ENCODE data around the gene ZFAND2B. TPM values are rescaled to one million over a fixed set of nuclear protein-coding genes. Genes with fewer than 3 reads are reported as not detected.

ZFAND2B gene
- total and polyA plus RNA-seq, 8 donors: 26.3 to 41.8 (median 36.0) TPM

- no peak within 1 kb of the TSS for H3K4me3 ChIP-seq
- peaks cover 0 to 38% of the 10 kb centered on the region in 2 donors for H3K36me3 ChIP-seq
- no peak for DNase-seq
- no peak within 1 kb of the TSS for H3K27ac ChIP-seq
- peaks cover 0 to 20% of the 10 kb centered on the region in 2 donors for H3K4me1 ChIP-seq
- no peak for ATAC-seq
- H3K9me3 ChIP-seq: no peaks in the 10 kb centered on the region
- no peaks in the 10 kb centered on the region for H3K27me3 ChIP-seq
- TF ChIP-seq, protein P1, sequence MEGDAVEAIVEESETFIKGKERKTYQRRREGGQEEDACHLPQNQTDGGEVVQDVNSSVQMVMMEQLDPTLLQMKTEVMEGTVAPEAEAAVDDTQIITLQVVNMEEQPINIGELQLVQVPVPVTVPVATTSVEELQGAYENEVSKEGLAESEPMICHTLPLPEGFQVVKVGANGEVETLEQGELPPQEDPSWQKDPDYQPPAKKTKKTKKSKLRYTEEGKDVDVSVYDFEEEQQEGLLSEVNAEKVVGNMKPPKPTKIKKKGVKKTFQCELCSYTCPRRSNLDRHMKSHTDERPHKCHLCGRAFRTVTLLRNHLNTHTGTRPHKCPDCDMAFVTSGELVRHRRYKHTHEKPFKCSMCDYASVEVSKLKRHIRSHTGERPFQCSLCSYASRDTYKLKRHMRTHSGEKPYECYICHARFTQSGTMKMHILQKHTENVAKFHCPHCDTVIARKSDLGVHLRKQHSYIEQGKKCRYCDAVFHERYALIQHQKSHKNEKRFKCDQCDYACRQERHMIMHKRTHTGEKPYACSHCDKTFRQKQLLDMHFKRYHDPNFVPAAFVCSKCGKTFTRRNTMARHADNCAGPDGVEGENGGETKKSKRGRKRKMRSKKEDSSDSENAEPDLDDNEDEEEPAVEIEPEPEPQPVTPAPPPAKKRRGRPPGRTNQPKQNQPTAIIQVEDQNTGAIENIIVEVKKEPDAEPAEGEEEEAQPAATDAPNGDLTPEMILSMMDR (IDR thresholded peaks at IDR 0.05): no peak
- intact Hi-C loops (cut with DNase I): loop anchor here (5.0 to 10.0 kb wide), 2 partner anchors 125 to 127 kb away; no protein-coding TSS in a partner anchor
These were observed 36.5 kb upstream of the ZFAND2B start, which contains the start of gene SLC23A3 for GRCh38 chr2:219169930-219170654. Gene SLC23A3, minus strand, starts transcription at chr2:219170029. Its CDS starts 45 bp downstream, at chr2:219169984.

DNA sequence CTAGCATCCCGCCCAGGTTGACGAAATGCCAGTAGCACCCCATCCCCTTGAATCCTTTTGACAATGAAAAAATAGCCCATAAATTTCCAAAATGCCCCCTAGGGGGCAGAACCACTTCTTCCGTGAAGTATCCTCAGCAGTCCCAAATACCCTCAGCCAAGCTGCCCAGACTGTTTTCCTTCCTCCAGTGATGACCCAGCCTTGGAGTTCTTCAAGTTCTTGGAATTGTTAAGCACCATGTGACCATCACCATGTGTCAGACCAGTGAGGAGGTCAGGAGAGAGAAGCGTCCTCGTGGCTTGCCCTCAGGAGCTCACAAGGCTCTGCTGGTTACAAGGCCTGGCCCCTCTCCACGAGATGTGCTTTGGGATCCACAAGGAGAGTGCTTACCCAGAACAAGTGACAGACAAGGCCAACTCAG is 35.3 kb upstream of the ZFAND2B start:
- Histone ChIP-seq H3K27ac (peak overlapping the region; percentile 10 to 51), H3K4me1 (peaks cover 10 to 31% of the 10 kb centered on the region in 2 donors), H3K36me3 (peaks cover 0 to 41% of the 10 kb centered on the region in 2 donors), H3K27me3 (no peaks in the 10 kb centered on the region), H3K9me3 (no peaks in the 10 kb centered on the region), H3K4me3 (no peak overlapping the region)
- DNase-seq (peak in 2 of 4 donors; percentile 14 to 37), ATAC-seq (peak; percentile 77)
- TF ChIP-seq, protein P1 (IDR thresholded peaks at IDR 0.05): peak; percentile 59 to 72
- intact Hi-C loops (cut with DNase I): loop anchor here in 1 of 2 donors (5.0 kb wide), 1 partner anchor 126 kb away; no protein-coding TSS in a partner anchor

- intact Hi-C loops (cut with DNase I): loop anchor here in 1 of 2 donors (5.0 kb wide), 1 partner anchor 125 kb away; no protein-coding TSS in a partner anchor
- no peaks in the 10 kb centered on the region for H3K27me3 ChIP-seq
- no peaks in the 10 kb centered on the region for H3K9me3 ChIP-seq
- TF ChIP-seq, protein P1 (IDR thresholded peaks at IDR 0.05): no peak
- no peak overlapping the region for H3K27ac ChIP-seq
- no peak for DNase-seq
- no peak overlapping the region for H3K4me3 ChIP-seq
- peaks cover 0 to 41% of the 10 kb centered on the region in 2 donors for H3K36me3 ChIP-seq
- no peak for ATAC-seq
- peaks cover 10 to 35% of the 10 kb centered on the region in 2 donors for H3K4me1 ChIP-seq
These were observed 34.1 kb upstream of the ZFAND2B start for GRCh38 chr2:219172231-219173154.

- Histone ChIP-seq H3K27ac (no peak overlapping the region), H3K27me3 (no peaks in the 10 kb centered on the region), H3K9me3 (no peaks in the 10 kb centered on the region), H3K4me1 (peaks cover 10 to 35% of the 10 kb centered on the region in 2 donors), H3K4me3 (no peak overlapping the region), H3K36me3 (peaks cover 0 to 41% of the 10 kb centered on the region in 2 donors)
- TF ChIP-seq, protein P1 (IDR thresholded peaks at IDR 0.05): no peak
- intact Hi-C loops (cut with DNase I): loop anchor here in 1 of 2 donors (5.0 kb wide), 1 partner anchor 124 kb away; no protein-coding TSS in a partner anchor
- no peak for ATAC-seq
- no peak for DNase-seq
These were observed 33.4 kb upstream of the ZFAND2B start for GRCh38 chr2:219173176-219173575.
